COR-L47 (cell line): ENCODE measurements around the gene FHL5.
"Not testable (repeated sequence)": the region's sequence is repeated elsewhere in the genome, so short reads cannot be mapped to it uniquely, and the experiment has no call there.

Experiments used
- DNase-seq: peaks from one replicate; lab custom pipeline; 2025; lab: John Stamatoyannopoulos, UW

Gene FHL5, protein sequence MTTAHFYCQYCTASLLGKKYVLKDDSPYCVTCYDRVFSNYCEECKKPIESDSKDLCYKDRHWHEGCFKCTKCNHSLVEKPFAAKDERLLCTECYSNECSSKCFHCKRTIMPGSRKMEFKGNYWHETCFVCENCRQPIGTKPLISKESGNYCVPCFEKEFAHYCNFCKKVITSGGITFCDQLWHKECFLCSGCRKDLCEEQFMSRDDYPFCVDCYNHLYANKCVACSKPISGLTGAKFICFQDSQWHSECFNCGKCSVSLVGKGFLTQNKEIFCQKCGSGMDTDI

DNA sequence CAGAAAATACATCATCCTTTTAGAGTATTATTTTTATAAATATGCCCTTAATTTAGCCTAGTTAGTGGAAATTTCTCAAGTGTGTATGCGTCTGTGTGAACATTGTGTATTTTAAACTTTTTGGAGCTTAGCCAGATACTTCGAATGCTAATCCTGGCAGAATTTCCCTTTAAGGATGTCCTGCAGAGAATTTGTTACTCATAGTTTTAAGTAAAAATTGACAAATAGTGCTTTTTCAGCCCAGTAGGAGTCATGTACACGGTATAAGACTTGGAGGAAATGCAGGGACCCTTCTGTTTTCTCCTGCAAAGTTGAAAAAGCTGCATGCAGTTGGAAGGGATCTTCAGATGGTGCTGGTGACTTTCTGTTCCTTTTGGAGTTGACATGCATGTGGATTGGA lies at the start of gene FHL5:
FHL5 (plus strand) TSS at position 243 of the 400 bp plus-strand sequence. CDS start 40,486 bp downstream, outside the sequence.
- no peak for DNase-seq

DNA sequence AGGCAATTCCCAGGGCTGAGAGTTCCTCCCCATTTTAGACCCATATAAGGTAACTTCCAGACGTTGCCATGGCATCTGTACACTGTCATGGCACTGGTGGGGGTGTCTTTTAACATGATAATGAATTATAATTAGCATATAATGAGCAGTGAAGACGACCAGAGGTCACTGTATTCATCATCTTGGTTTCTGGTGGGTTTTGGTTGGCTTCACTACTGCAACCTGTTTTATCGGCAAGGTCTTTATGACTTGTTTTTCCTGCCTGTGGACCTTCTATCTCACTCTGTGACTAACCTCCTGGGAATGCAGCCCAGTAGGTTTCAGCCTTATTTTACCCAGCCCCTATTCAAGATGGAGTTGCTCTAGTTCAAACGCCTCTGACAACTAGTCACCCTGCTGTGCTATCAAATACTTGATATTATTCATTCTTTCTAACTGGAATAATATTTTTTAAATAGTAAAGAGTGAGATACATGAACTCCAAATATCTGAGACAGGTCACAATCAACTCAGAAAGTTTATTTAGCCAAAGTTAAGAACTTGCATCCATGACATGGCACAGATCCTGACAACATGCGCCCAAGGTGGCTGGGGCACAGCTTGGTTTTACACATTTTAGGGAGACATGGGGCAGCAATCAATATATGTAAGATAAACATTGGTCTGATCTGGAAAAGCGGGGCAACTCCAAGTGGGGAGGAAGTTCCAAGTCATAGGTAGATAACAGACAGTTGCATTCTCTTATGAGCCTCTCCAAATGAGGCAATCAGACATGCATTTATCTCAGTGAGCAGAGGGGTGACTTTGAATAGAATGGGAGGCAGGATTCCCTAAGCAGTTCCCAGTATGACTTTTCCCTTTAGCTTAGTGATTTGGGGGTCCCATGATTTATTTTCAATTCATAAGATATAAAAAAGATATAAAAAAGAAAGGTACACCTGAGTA lies 42.5 kb upstream of the FHL5 start:
- DNase-seq, result no peak

DNA sequence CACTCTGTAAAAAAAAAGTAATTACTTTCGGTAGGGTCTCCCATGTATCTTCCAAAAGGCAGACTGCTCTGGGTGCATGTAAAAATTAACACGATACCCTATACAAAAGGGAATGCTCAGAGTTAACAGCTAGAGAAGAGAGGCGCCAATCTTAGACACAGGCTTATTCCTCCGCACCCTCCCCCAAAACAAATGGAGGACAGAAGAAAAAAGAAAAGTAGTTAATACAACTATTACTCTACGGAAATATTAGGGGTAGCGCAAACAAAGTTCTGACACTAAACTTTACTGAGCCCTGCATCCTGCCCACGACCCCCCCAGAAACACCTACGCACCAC lies 41.7 kb upstream of the FHL5 start:
- DNase-seq, result no peak

DNA sequence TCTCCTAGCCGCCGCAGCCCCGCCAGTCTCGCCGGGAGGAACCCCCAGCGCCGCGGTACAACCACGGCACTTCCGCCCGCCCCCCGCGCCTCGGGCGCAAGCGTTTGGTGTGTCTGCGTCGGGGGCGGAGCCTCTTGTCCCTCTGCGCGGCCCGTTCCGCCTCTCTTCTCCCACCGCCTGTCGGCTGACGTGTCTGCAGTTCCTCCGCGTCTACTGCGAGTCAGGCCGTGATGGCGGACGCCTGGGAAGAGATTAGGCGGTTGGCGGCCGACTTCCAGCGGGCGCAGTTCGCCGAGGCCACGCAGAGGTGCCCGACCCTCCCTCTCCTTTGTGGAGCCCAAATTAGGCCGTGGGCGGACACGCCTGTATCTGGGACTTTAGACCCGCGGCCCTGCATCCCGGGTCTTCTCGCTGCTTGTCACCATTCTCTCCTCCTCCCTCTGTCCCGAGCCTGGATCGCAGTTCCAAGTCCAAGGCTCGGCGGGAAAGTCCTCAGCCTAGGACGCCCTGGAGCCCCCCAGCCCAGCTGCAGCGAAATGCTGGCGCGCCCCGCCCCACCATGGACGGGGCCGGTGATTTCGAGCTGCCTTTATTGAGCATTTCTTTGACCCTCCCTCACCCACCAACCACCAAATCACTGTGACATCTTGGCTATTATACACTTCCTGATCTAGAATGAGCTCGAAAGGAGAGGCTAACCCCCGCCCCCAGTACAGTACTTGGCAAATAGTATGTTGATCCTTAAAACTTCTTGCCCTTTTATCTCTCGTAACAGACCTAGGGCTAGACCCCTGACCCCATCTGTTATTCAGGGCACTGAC lies 41.1 kb upstream of the FHL5 start, which contains the start of gene UFL1:
UFL1 (plus strand) TSS at position 163 of the 821 bp plus-strand sequence; CDS start at position 231, 68 bp downstream.
- peak; percentile 93 for DNase-seq

DNA sequence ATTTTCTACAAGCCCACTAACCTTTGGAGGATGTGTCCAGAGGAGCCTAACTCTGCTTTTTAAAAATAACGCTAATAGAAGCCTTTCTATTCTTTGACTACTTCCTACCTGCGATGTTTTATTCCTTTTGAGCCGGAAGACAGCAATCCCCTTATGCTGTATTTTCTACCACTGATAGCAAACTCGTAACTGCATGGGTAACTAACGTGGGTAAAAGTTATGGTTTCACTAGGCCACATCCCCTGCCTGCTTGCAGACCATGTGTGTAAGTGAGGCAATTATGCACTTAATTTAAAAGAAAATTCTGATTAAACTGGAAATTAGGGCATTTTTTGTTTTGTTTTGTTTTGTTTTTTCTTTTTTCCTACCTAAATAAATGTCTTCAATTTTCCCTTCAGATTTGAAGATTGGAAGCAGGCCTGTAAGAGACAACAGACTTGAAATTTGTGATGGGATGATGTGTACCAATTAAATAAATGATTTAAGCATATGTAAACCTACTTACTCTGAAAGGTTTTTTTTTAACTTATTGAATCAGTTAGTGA lies 40.4 kb upstream of the FHL5 start:
- no peak for DNase-seq

DNA sequence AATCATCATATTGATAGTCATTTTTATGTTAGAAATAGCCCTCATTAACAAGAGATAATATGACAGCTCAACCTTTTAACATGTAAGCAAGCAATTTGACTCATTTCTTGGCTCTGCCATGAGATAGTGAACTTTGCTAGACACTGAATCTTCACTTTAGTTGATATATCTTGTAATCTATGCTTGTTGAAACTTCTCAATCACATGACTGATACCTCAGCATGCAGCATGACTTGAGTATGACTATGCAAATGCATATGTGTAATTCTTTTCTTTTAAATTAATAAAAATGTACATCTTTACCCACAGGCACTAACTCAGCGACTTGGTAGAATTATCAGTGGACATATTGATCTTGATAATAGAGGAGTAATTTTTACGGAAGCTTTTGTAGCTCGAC lies 34.7 kb upstream of the FHL5 start:
- DNase-seq, result no peak

DNA sequence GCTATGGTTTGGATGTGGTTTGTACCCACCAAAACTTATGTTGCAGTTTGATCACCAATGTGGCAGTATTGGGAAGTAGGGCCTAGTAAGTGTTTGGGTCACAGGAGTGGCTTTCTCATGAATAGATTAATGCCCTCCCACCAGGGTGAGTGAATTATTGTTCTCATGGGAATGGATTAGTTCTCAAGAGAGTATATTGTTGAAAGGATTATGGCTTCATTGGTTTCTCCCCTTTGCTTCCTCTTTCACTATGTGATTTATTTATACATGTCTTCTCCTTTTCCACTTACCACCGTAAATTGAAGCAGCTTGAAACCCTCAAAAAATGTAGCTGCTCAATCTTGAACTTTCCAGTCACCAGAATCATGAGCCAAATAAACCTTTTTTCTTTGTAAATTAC lies 30.5 kb upstream of the FHL5 start:
- no peak for DNase-seq

DNA sequence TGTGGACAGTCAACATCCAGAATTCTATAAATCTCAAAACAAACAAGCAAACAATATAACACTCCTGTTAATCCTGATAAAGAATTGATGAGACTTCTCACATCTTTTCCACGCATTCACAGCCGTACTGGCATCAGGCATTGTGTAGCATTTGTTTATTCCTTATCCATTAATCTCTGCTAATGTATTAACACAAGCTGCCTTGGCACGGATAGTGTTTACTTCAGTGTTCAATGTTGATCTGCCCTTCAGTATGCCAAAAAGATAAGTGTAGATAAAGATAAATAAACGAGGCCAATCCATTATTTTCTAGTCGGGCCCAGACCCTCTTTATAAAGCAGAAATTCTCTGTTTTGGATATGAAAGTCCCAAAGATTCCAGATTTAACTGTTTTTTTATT lies 25.2 kb upstream of the FHL5 start:
- DNase-seq, result no peak

DNA sequence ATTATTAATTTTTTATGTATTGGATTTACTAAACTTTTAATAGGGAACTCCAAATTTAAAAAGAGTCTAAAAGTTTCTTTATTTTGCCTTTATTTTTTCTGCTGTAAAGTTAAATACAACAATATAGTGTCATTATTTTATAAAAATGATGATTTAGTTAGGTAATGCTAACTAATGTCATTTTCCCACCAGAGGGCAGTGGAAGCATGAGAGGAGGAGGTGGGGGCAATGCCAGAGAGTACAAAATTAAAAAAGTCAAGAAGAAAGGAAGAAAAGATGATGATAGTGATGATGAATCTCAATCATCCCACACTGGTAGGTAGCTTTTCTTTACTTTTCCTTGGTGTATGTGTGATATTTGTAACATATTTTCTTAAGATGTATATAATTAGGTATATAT lies 20.2 kb upstream of the FHL5 start:
- no peak for DNase-seq

DNA sequence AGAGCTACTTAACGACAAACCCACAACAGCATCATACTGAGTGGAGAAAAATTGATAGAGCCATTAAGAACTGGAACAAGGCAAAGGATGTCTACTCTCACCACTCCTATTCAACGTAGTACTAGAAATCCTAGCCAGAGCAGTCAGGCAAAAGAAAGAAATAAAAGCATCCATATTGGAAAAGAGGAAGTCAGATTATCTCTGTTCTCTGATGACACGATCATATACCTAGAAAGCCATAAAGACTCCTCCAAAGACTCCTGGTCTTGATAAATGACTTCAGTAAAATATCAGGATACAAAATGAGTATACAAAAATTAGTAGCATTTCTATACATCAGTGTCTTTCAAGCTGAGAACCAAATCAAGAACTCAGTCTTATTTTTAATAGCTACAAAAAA lies 17.0 kb upstream of the FHL5 start:
- DNase-seq, result no peak

DNA sequence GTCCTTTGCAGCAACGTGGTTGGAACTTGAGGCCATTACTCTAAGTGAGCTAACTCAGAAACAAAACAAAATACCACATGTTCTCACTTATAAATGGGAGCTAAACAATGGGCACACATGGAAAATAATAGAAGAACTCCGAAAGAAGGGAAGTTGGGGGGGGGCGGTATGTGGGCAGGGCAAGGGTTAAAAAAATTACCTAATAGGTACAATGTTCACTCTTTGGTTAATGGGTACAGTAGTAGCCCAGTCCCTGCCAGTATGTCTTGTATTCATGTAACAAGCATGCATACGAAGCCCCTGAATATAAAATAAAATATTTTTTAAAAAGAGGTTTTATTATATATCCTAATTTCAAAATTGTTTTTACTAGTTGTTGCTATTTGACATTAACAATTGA lies 15.3 kb upstream of the FHL5 start:
- DNase-seq, result no peak

DNA sequence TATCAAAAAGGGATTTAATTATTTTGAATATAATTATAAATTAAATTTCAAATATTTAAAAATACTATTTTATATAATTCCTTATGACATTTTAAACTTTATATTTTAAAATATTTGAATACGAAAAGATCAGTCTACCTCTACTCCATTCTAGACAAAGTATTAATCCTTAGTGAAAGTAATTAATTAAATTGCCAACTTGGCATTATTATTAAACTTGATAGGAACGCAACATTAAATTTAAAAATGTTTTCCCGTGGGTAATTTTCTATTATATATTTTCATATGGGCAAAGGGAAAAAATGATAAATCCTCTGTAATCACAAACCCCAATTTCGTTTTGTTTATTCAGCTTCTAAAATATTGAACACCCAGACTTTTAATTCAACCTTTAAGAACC lies 8.4 kb upstream of the FHL5 start:
- no peak for DNase-seq

DNA sequence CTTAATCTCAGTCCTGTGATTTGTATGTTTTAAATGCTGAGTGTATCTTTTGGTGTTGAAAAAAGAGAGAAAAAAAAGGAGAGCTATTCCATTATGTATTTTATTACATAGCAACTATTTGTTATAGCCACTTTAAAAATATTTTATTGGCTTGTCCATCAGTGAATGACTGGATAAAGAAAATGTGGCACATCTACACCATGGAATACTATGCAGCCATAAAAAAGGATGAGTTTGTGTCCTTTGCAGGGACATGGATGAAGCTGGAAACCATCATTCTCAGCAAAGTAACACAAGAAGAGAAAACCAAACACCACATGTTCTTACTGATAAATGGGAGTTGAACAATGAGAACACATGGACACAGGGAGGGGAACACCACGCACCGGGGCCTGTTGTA lies 3.2 kb upstream of the FHL5 start:
- DNase-seq, result not testable (repeated sequence)

DNA sequence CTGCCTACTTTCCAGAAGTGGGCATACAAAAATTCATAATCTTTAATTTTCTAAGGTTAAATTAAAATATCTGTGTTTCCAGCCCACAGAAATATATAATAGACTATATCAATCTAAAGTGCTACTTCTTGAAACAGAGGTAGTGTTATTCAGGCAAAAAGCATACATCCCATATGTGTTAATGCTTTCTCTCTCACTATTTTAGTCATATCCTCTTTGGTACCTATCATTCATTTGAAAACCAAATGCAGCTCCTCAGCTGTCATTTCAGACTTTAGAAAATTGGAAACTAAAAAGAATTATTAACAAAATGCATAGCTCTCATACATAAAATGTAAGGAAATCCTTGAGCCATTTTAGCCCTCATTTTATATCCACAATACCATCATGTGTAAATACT lies 925 bp downstream of the FHL5 start:
- DNase-seq, result no peak

DNA sequence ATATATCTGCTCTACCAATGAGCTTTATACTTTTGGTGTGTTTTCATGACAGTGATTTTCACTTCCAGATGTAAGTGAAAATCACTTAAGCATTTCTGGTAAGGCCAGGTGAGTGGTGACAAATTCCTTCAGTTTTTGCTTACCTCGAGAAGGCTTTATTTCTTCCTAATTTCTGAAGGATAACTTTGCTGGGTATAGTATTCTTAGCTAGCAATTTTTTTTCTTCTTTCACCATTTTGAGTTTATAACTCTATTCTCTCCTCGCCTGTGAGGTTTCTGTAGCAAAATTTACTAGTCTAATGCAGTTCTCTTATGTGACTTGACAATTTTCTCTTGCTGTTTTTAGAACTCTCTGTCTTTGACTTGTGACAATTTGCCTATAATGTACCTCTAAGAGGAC lies 7.1 kb downstream of the FHL5 start:
- no peak for DNase-seq

DNA sequence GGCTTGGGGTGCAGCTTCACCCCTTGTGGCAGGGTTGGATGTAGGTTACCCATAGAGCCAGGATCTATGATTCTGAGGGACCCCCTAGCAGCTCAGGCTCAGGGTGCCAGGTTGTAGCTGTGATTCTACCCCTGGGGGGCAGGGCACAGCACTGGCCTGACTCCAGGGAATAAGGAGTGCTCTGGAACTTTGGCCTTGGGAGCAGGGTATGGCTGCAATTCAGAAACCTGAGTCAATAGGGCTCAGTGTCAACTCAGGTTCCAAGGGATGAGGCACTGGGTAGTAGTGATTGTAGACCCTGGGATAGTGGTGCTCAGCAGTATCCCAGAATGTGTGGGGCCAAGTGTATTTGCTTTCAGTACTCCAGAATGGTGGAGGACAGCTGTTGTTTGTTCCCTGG lies 8.6 kb downstream of the FHL5 start:
- DNase-seq, result no peak

DNA sequence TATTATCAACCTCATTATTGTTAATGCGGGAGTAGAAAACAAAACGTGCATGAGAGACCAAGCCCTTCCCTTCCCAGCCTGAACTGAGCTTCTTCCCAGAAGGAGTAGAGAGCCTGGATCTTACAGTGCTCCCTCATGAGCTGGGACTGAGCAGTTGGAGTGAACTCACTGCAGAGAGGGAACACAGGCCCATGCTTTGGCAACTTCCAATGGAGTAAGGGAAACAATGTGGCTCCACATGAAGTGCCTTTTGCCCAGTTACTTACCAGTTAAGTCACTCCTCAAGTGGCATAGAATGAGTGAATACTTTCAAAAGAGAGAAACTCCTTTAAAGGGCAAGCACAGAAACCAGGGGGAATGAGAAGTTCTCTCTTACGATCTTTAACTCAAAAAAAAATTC lies 12.4 kb downstream of the FHL5 start:
- DNase-seq, result no peak

DNA sequence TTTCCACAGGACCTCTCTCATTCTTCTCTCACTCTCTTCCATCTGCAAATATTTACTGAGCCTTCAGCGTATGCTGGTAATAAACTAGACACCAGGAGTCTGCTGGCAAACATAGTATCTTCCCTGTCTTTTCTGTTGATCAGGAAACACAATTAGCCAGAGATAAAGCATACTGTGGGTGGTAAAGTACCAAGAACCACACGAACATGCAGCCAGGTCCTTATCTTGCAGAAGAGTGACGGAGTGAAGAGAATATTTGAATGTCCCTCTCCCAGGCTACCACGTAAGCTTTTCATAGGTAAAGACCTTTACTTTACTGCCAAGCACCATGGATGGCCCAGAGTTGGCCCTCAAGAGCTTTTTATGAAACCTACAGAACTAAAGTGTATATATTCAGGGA lies 13.3 kb downstream of the FHL5 start:
- DNase-seq, result no peak

DNA sequence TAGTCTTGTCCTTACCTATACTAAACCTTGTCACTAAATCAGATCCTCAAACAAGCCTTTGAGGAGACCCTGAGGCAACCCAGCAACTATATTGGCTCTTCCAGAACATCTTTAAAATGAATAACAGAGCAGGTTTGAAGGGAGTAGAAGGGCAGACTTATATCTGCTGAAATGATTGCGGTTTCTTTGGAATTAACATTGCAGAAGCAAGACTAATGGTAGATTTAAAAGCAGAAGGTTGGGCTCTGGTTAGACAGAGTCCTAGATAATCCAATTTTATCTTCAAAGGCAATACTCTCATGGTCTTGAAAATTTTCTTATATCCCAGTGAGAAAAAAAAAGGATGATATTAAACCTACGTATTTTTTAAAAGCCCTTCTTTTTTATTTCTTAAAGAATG lies 19.1 kb downstream of the FHL5 start:
- no peak for DNase-seq

DNA sequence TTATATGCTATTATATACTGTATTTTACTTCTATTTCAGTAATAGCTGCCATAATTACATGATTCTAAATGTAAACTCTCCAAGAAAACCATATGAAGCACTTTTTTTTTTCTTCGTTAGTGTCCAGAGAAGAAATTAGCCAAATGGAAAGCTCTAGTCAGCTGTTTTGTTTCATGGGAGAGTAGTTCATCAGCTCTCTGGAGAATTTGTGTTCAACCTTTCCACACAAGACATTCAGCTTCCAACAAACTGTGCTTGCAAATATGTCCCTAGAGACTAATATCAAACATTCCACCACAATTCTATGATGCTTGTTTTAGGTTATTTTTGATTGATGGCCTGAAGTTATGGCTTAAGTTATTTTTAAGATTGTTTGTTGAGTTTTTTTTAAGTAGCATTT lies 19.5 kb downstream of the FHL5 start:
- DNase-seq, result no peak

DNA sequence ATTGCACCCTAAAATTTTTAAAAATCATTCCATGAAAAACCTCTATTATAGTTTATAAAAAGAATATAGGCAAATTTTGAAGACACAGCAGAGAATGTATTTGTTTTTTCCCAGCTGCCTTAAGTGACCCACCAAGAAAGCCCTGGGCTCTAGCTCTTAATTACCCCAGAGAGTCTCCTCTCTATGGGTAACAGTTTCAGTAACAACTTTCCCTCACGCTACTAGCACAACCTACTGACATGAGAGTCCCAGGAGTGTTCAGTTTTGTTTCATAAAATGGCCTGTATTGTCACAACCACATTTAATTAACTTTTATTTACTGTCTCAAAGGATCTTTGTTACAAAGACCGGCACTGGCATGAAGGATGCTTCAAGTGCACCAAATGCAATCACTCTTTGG lies 41.5 kb downstream of the FHL5 start:
- DNase-seq, result no peak

DNA sequence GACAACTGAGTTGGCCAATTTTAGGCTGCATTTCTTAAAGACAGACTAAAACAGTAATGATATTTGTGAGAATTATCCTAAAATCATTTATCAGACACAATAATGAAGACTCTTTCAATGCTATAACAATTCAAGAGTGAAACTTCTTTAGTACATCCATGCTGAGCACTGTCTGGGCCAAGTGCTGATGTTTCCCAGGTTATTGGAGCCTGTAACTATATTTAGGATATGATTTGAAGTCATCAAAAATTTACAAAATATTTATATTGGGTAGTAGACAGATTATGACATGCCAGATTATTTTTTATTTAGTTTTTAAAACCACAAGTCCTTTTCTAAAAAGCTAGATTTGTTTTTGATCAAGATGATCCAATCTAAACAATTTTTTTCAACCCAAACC lies 45.1 kb downstream of the FHL5 start:
- no peak for DNase-seq
